Colonic mucosa (tissue), 4 donors: ENCODE measurements around the gene NIPAL4. TPM values are rescaled to one million over a fixed set of nuclear protein-coding genes. Genes with fewer than 3 reads are reported as not detected.

ENCODE experiments used
- DNase-seq: peaks from one replicate; pipeline ENCODE4 v3.0.0-alpha.2; 2020
- H3K27ac ChIP-seq: fragments of 200-600 bp; one replicate; pipeline ENCODE4 v1.8.0; 2021
- H3K27me3 ChIP-seq: fragments of 200-600 bp; one replicate; pipeline ENCODE4 v1.8.0; 2021
- H3K36me3 ChIP-seq: fragments of 200-600 bp; one replicate; pipeline ENCODE4 v1.8.0; 2021
- H3K4me1 ChIP-seq: fragments of 200-600 bp; one replicate; pipeline ENCODE4 v1.8.0; 2021; ENCODE audit warnings: mild to moderate bottlenecking
- H3K4me3 ChIP-seq: fragments of 200-600 bp; one replicate; pipeline ENCODE4 v1.8.0; 2021
- H3K9ac ChIP-seq, 2 donors: one replicate each; pipeline ENCODE4 v1.7.0; 2013; ENCODE audit warnings: control low read depth in 2 of 2, low read depth in 2 of 2, low read length in 2 of 2
- H3K9me3 ChIP-seq: fragments of 200-600 bp; one replicate; pipeline ENCODE4 v1.8.0; 2021
- intact Hi-C: fragments of 100-400 bp; cut with DNase I; formaldehyde crosslinking; loops from one replicate; pipeline ENCODE4 v1.14.1; 2022
- total RNA-seq, 2 donors: library from RNA; stranded (reverse); fragmentation: NEBNext Ultra II Directional in 1 of 2; extraction: Animal tissue kit (Norgen Biotek cat#: 25700) in 1 of 2; gene quantifications; one replicate each; pipeline ENCODE4 v1.2.1, GENCODE V29; 2021
- TF ChIP-seq, protein P1 (sequence below): fragments of 200-600 bp; IDR thresholded peaks from one replicate; pipeline ENCODE4 v1.8.0; 2022; ENCODE audit warnings: antibody characterized with exemption, mild to moderate bottlenecking
- donor health status: healthy.
- donor health status: DM: no; HTN: no; CAD: no.
- donor health status: DM: no; HTN: no; CAD: no.

NIPAL4 gene
- total RNA-seq, 2 donors from 2014 or later: 1.4 TPM; not detected in 1

DNA sequence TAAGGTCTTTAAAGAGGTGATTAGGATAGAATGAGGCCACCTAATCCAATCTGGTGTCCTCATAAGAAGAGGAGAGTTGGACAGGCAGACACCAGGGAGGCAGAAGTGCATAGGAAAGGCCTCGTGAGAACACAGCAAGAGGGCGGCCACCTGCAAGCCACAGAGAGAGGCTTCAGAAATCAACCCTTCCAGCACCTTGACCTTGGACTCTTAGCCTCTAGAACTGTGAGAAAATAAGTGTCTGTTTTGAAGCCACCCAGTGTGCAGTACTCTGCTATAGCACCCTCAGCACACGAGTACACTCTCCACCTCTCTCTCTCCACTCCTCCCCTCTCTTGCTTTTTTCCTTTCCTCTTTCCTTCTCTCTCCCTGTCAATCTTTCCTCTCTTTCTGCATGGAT lies 26.8 kb downstream of the NIPAL4 start:
- Histone ChIP-seq H3K9ac (peak overlapping the region in 1 of 2 donors; percentile 12), H3K9me3 (no peaks in the 10 kb centered on the region), H3K27ac (no peak overlapping the region), H3K4me1 (no peaks in the 10 kb centered on the region), H3K4me3 (no peak overlapping the region), H3K27me3 (no peaks in the 10 kb centered on the region), H3K36me3 (no peaks in the 10 kb centered on the region)
- intact Hi-C loops: no loop called here
- no peak for DNase-seq
- TF ChIP-seq, protein P1, sequence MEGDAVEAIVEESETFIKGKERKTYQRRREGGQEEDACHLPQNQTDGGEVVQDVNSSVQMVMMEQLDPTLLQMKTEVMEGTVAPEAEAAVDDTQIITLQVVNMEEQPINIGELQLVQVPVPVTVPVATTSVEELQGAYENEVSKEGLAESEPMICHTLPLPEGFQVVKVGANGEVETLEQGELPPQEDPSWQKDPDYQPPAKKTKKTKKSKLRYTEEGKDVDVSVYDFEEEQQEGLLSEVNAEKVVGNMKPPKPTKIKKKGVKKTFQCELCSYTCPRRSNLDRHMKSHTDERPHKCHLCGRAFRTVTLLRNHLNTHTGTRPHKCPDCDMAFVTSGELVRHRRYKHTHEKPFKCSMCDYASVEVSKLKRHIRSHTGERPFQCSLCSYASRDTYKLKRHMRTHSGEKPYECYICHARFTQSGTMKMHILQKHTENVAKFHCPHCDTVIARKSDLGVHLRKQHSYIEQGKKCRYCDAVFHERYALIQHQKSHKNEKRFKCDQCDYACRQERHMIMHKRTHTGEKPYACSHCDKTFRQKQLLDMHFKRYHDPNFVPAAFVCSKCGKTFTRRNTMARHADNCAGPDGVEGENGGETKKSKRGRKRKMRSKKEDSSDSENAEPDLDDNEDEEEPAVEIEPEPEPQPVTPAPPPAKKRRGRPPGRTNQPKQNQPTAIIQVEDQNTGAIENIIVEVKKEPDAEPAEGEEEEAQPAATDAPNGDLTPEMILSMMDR: no peak

DNA sequence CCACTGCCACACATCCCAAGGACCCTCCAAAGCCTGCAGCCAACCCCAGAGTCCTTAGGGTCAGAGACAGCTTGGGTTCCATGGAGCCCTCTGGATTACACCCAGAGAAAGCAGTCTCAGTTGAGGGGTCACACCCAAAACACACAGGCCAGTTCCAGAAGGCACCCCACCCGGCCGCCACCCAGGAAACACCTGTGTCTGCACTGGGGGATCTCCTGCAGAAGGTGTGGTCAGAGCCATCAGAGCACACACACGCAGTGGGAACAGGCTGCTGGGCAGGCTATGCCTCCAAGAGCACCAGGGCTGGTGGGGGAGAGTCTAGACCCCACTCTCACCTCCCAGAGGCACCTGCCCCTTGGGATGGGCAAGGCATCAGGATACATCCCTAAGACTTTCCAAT lies 27.3 kb downstream of the NIPAL4 start:
- Histone ChIP-seq H3K4me3 (no peak overlapping the region), H3K9ac (peak overlapping the region in 1 of 2 donors; percentile 24), H3K9me3 (no peaks in the 10 kb centered on the region), H3K36me3 (no peaks in the 10 kb centered on the region), H3K4me1 (no peaks in the 10 kb centered on the region), H3K27ac (no peak overlapping the region), H3K27me3 (no peaks in the 10 kb centered on the region)
- no peak for DNase-seq
- intact Hi-C loops: no loop called here
- TF ChIP-seq, protein P1: no peak

DNA sequence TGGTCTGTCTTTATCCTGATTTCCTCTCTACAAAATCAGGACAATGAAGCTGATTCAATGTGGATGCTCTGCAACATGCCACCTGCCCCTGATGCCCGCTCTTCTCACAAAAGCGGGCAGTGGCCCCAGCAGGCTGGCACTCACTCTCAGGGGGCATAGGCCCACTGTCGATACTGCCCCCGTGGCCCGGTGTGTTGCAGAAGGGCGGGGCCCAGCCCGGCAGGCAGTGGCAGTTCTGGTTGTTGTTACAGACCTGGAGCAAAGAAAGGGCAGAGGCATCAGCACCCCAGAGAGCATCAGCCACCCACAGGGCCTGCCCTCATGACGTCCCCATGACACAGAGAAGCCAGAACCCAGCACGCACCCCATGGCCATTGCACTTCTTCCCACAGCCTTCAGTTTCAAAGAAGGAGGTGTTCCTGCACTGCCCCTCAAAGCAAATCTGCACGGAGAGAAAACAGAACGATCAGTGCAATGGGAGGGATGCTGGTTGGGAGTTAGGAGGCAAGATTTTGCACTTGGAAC lies 31.5 kb downstream of the NIPAL4 start:
- intact Hi-C loops: no loop called here
- Histone ChIP-seq H3K27me3 (no peaks in the 10 kb centered on the region), H3K9ac (no peak overlapping the region), H3K4me1 (no peaks in the 10 kb centered on the region), H3K27ac (no peak overlapping the region), H3K36me3 (no peaks in the 10 kb centered on the region), H3K9me3 (no peaks in the 10 kb centered on the region), H3K4me3 (no peak overlapping the region)
- TF ChIP-seq, protein P1: no peak
- no peak for DNase-seq

DNA sequence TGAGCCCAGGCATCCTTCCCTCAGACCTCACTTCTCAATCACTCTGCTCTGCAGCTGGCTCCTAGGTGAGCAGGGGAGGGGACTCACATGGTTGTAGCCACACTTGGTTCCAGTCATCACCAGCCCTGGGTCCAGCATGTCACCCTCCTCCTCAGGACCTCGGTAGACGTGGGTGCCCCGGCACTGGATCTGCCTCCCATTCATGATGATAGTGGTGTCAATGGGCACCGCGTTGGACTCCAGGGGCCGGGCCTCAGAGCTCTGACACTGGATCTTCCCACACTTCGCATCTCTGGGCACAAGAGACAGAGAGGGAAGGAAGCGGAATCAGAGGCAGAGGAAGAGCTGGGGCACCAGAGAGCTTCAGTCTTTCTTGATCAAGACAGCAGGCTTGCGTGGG lies 32.9 kb downstream of the NIPAL4 start:
- Histone ChIP-seq H3K9ac (no peak overlapping the region), H3K4me1 (no peaks in the 10 kb centered on the region), H3K36me3 (no peaks in the 10 kb centered on the region), H3K4me3 (no peak overlapping the region), H3K9me3 (no peaks in the 10 kb centered on the region), H3K27me3 (no peaks in the 10 kb centered on the region), H3K27ac (no peak overlapping the region)
- TF ChIP-seq, protein P1: no peak
- DNase-seq: no peak
- intact Hi-C loops: no loop called here

DNA sequence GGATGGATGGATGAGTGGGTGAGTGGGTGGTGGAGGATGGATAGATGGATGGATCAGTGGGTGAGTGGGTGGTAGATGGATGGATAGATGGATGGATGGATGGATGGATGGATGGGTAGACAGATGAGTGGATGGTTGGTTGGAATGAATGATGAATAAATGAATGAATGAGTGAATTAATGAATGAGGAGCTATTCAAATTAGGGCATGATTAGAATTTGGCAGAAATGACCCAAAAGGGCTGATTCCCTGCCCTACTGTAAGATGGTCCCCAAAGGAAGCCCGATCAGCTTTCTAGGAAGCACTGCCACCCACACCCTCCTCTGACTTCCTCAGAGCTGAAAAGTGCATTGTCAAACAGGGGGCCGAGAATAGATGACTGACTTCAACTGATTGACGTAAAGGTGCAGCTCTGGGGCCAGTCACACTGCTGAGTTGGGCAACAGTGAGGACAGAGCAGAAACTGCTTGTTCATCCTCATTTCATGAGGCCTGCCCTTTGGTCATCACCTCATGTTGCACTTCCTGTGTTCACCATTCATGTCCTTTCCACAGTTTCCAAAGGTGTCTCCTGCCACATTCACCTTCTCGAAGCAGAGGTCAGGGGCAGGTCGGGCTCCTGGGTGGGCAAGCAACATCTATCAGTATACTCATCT lies 34.3 kb downstream of the NIPAL4 start:
- TF ChIP-seq, protein P1: no peak
- no peaks in the 10 kb centered on the region for H3K36me3 ChIP-seq
- H3K9me3 ChIP-seq: no peaks in the 10 kb centered on the region
- DNase-seq: no peak
- H3K4me3 ChIP-seq: no peak overlapping the region
- no peak overlapping the region for H3K9ac ChIP-seq
- no peaks in the 10 kb centered on the region for H3K4me1 ChIP-seq
- no peak overlapping the region for H3K27ac ChIP-seq
- H3K27me3 ChIP-seq: no peaks in the 10 kb centered on the region
- intact Hi-C loops: no loop called here
